Spleen (tissue), 11 donors: Measurements from ENCODE around the gene MSX2. TPM values are rescaled to one million over a fixed set of nuclear protein-coding genes. Genes with fewer than 3 reads are reported as not detected.

Source experiments
- DNase-seq: peaks from one replicate; pipeline ENCODE4 v3.0.0-alpha.2; 2020
- H3K27ac ChIP-seq, 8 donors: fragments of 200-600 bp; sonication (generic) in 7 of 8; 1 replicate in 4 of 8; 2 replicates in 4 of 8; pipeline versions ENCODE4 v1.5.0 to v1.8.0; 2016 to 2021; ENCODE audit warnings: inconsistent platforms in 4 of 8, mild to moderate bottlenecking in 4 of 8, moderate library complexity in 1 of 8
- H3K27me3 ChIP-seq, 7 donors: fragments of 200-600 bp; sonication (generic) in 6 of 7; replicated peaks in 1 of 7; 1 replicate in 4 of 7; 2 replicates in 3 of 7; pipeline versions ENCODE4 v1.5.0 to v1.8.0; 2016 to 2021; ENCODE audit warnings: inconsistent platforms in 3 of 7, mild to moderate bottlenecking in 1 of 7
- H3K36me3 ChIP-seq, 6 donors: fragments of 200-600 bp; sonication (generic) in 5 of 6; 1 replicate in 4 of 6; 2 replicates in 2 of 6; pipeline versions ENCODE4 v1.5.0 to v1.8.0; 2016 to 2021; ENCODE audit warnings: inconsistent platforms in 2 of 6
- H3K4me1 ChIP-seq, 6 donors: fragments of 200-600 bp; sonication (generic) in 5 of 6; 1 replicate in 3 of 6; 2 replicates in 3 of 6; pipeline versions ENCODE4 v1.5.0 to v1.8.0; 2016 to 2021; ENCODE audit warnings: inconsistent platforms in 3 of 6
- H3K4me3 ChIP-seq, 8 donors: fragments of 200-600 bp; sonication (generic) in 7 of 8; 1 replicate in 4 of 8; 2 replicates in 4 of 8; pipeline versions ENCODE4 v1.5.0 to v1.8.0; 2016 to 2021; ENCODE audit warnings: inconsistent platforms in 4 of 8, mild to moderate bottlenecking in 4 of 8, moderate library complexity in 2 of 8
- H3K9me3 ChIP-seq, 8 donors: fragments of 200-600 bp; sonication (generic) in 7 of 8; 1 replicate in 4 of 8; 2 replicates in 4 of 8; pipeline versions ENCODE4 v1.5.0 to v1.8.0; 2016 to 2021; ENCODE audit warnings: inconsistent platforms in 4 of 8
- CTCF ChIP-seq, 11 experiments: fragments of 200-600 bp in 7 of 11; fragments of 450-650 bp in 4 of 11; sonication (generic) in 4 of 11; IDR thresholded peaks in 8 of 11; conservative IDR thresholded peaks in 3 of 11; 1 replicate in 7 of 11; 2 replicates in 4 of 11; pipeline versions ENCODE4 v1.4.0 to v1.8.0; 2016 to 2021; ENCODE audit warnings: antibody characterized with exemption in 11 of 11, inconsistent platforms in 4 of 11, mild to moderate bottlenecking in 1 of 11
- POLR2A ChIP-seq, 3 donors: fragments of 450-650 bp; IDR thresholded peaks; one replicate each; pipeline ENCODE4 v1.5.1; 2017; ENCODE audit warnings: antibody characterized with exemption in 3 of 3, mild to moderate bottlenecking in 1 of 3
- POLR2AphosphoS5 ChIP-seq, 3 donors: sonication (generic); formaldehyde crosslinking; IDR thresholded peaks; one replicate each; pipeline ENCODE4 v1.5.1; 2017; ENCODE audit warnings: antibody characterized with exemption in 3 of 3
- WGBS, 5 donors: extraction: QIAGEN DNeasy Blood & Tissue Kit in 3 of 5; methylation state at CpG; one replicate each; pipeline versions ENCODE4 v1.1.5 to v1.1.7; 2013 to 2018; 5-methylcytosine and 5-hydroxymethylcytosine counted together
- intact Hi-C: fragments of 100-400 bp; cut with DNase I; formaldehyde crosslinking; loops from one replicate; pipeline ENCODE4 v1.15.0; 2023; ENCODE audit warnings: low total_unique reads
- polyA plus RNA-seq, 3 donors: library from polyadenylated mRNA; stranded (reverse); fragments of 200-250 nt; gene quantifications; one replicate each; pipeline ENCODE4 v1.2.1, GENCODE V29; 2013
- total RNA-seq, 7 donors: library from RNA; depleted of rRNA in 3 of 7; stranded (reverse); fragments of >200 nt in 3 of 7; fragmentation: NEBNext Ultra II Directional in 4 of 7; extraction: Animal tissue kit (Norgen Biotek cat#: 25700) in 4 of 7; gene quantifications; one replicate each; pipeline versions ENCODE4 v1.1.0 to v1.2.1, GENCODE V29; 2016 to 2021
- donor health status: healthy with polysubstance abuse.
- donor health status: DM: no; HTN: no; CAD: no; lungs with moderate emphysema.
- donor health status: DM: no; HTN: no; CAD: no.
- donor health status: Bipolar disorder and iron deficiency.
- donor health status: healthy.
- donor health status: DM: no; HTN: no; CAD: no.
- donor health status: DM: yes; HTN: yes; CAD: no.

Gene MSX2
- total and polyA plus RNA-seq, 10 donors, result 0.11 to 3.2 (median 0.36) TPM

GRCh38 chr5:174745590-174746103, 21.3 kb downstream of the MSX2 start:
- peaks cover 0 to 56% (median 10%) of the 10 kb centered on the region in 7 donors for H3K27me3 ChIP-seq
- TF ChIP-seq CTCF (IDR thresholded peaks at IDR 0.05 in 8 of 11, conservative IDR thresholded peaks at IDR 0.05 in 3 of 11), result no peak
- no peak for TF ChIP-seq POLR2A (IDR thresholded peaks at IDR 0.05)
- TF ChIP-seq POLR2AphosphoS5 (IDR thresholded peaks at IDR 0.05), result no peak
- H3K9me3 ChIP-seq, result no peaks in the 10 kb centered on the region
- H3K27ac ChIP-seq, result no peak overlapping the region
- intact Hi-C loops, result no loop called here
- no peaks in the 10 kb centered on the region for H3K36me3 ChIP-seq
- H3K4me1 ChIP-seq, result no peaks in the 10 kb centered on the region
- 56 to 66% (median 58%) methylated on average over 8 of the region's 8 CpGs for WGBS, 5 donors
- H3K4me3 ChIP-seq, result no peak overlapping the region
- DNase-seq, result no peak

- intact Hi-C loops, result no loop called here
- DNase-seq, result no peak
- H3K27me3 ChIP-seq, result peaks cover 0 to 90% (median 28%) of the 10 kb centered on the region in 7 donors
- H3K36me3 ChIP-seq, result no peaks in the 10 kb centered on the region
- H3K27ac ChIP-seq, result no peak overlapping the region
- H3K4me3 ChIP-seq, result peak overlapping the region in 5 of 8 donors; percentile 4 to 50 (median 16)
- WGBS, 5 donors, result 4 to 13% (median 9%) methylated on average over 3 of the region's 3 CpGs
- TF ChIP-seq POLR2AphosphoS5 (IDR thresholded peaks at IDR 0.05), result no peak
- no peak for TF ChIP-seq CTCF (IDR thresholded peaks at IDR 0.05 in 8 of 11, conservative IDR thresholded peaks at IDR 0.05 in 3 of 11)
- no peak for TF ChIP-seq POLR2A (IDR thresholded peaks at IDR 0.05)
- no peaks in the 10 kb centered on the region for H3K9me3 ChIP-seq
- H3K4me1 ChIP-seq, result peaks cover 0 to 11% (median 4%) of the 10 kb centered on the region in 6 donors
Observed at GRCh38 chr5:174750711-174751110, 26.3 kb downstream of the MSX2 start.

- no peaks in the 10 kb centered on the region for H3K9me3 ChIP-seq
- H3K4me3 ChIP-seq, result peak overlapping the region in 6 of 8 donors; percentile 3 to 50 (median 14)
- no peak for DNase-seq
- H3K27me3 ChIP-seq, result peaks cover 0 to 84% (median 28%) of the 10 kb centered on the region in 7 donors
- no peak for TF ChIP-seq CTCF (IDR thresholded peaks at IDR 0.05 in 8 of 11, conservative IDR thresholded peaks at IDR 0.05 in 3 of 11)
- no peak for TF ChIP-seq POLR2AphosphoS5 (IDR thresholded peaks at IDR 0.05)
- no peak for TF ChIP-seq POLR2A (IDR thresholded peaks at IDR 0.05)
- H3K36me3 ChIP-seq, result no peaks in the 10 kb centered on the region
- 2 to 7% (median 3%) methylated on average over 43 to 89 of the region's 89 CpGs for WGBS, 5 donors
- intact Hi-C loops, result no loop called here
- no peak overlapping the region for H3K27ac ChIP-seq
- peaks cover 0 to 11% (median 4%) of the 10 kb centered on the region in 6 donors for H3K4me1 ChIP-seq
Observed at GRCh38 chr5:174751154-174752000, 27.0 kb downstream of the MSX2 start.

GRCh38 chr5:174752121-174752520, 27.7 kb downstream of the MSX2 start:
- intact Hi-C loops, result no loop called here
- 89 to 98% (median 94%) methylated on average over 5 of the region's 5 CpGs for WGBS, 5 donors
- H3K36me3 ChIP-seq, result no peaks in the 10 kb centered on the region
- H3K27ac ChIP-seq, result no peak overlapping the region
- DNase-seq, result no peak
- no peak for TF ChIP-seq POLR2A (IDR thresholded peaks at IDR 0.05)
- peaks cover 0 to 77% (median 28%) of the 10 kb centered on the region in 7 donors for H3K27me3 ChIP-seq
- H3K4me3 ChIP-seq, result no peak overlapping the region
- peaks cover 0 to 11% (median 4%) of the 10 kb centered on the region in 6 donors for H3K4me1 ChIP-seq
- H3K9me3 ChIP-seq, result no peaks in the 10 kb centered on the region
